Measurements from ENCODE around the gene RAPGEF1. TPM values are rescaled to one million over a fixed set of nuclear protein-coding genes. Genes with fewer than 3 reads are reported as not detected.

The RAPGEF1 gene
- total and polyA plus RNA-seq, 2 of the 13 experiments (the other 11 are each of a cell fraction or from before 2014, with no cell fraction given) = 21.2 to 38.9 TPM

DNA sequence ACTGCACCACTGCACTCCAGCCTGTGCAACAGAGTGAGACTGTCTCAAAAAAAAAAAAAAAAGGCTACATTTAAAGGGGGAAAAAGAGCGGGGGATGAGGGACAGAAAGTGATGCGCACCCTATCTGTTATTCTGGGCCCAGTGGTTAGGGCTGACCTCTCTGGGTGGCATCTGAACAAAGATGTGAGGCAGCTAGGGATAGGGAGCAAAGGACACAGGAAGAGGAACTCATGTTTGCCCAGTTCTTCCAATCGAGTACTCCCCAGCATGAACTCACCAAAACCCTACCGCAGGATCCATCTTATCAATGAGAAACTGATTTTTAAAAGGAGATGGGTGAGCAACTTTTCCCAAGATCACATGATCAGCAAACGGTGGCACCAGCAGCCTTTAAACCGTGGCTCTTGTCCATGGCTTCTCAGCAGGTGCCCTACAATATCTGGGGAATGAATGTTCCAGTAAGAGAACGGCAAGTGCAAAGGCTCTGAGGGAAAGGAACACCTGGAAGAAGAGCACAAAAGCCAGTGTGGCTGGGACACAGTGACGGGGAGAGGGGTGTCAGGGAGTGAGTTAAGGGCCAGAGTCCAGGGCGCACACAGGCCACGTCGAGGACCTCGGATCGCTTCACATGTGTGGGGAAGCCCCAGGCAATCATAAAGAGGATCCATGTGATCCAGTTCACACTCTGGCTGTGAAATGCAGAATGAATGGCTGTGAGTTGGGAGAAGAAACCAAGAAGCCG lies 22.0 kb downstream of the RAPGEF1 start (continued):
- TF ChIP-seq MNT (IDR thresholded peaks at IDR 0.05) (no peak), ZBTB33 (CRISPR knock-in tag; IDR thresholded peaks at IDR 0.05) (peak; percentile 89), ZNF292 (CRISPR knock-in tag; IDR thresholded peaks at IDR 0.05; ENCODE audit: borderline replicate concordance, low read depth) (peak; percentile 16; the same call in 1 of the 2 replicates), ZNF800 (CRISPR knock-in tag; IDR thresholded peaks at IDR 0.05) (no peak), ZFX (CRISPR knock-in tag; IDR thresholded peaks at IDR 0.05; ENCODE audit: low read depth) (peak; percentile 16; the same call in 1 of the 2 replicates), ZBTB38 (CRISPR knock-in tag; IDR thresholded peaks at IDR 0.05) (peak; percentile 94), ZNF761 (CRISPR knock-in tag; conservative IDR thresholded peaks at IDR 0.05) (no peak), GABPA (IDR thresholded peaks at IDR 0.05; ENCODE audit: low read depth, low read length) (no peak), GABPA (CRISPR knock-in tag; IDR thresholded peaks at IDR 0.05; ENCODE audit: low read depth) (peak; percentile 18; the same call in 1 of the 2 replicates), SPEN (CRISPR knock-in tag; IDR thresholded peaks at IDR 0.05; ENCODE audit: low read depth) (no peak), SP1 (IDR thresholded peaks at IDR 0.05) (no peak), SP1 (CRISPR knock-in tag; IDR thresholded peaks at IDR 0.05) (no peak), THAP11 (CRISPR knock-in tag; IDR thresholded peaks at IDR 0.05) (no peak), DZIP1 (CRISPR knock-in tag; IDR thresholded peaks at IDR 0.05) (no peak)
- TF ChIP-seq, protein P1, sequence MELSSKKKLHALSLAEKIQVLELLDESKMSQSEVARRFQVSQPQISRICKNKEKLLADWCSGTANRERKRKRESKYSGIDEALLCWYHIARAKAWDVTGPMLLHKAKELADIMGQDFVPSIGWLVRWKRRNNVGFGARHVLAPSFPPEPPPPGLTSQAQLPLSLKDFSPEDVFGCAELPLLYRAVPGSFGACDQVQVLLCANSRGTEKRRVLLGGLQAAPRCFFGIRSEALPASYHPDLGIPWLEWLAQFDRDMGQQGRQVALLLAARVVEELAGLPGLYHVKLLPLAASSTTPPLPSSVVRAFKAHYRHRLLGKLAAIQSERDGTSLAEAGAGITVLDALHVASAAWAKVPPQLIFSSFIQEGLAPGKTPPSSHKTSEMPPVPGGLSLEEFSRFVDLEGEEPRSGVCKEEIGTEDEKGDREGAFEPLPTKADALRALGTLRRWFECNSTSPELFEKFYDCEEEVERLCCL (CRISPR knock-in tag; IDR thresholded peaks at IDR 0.05; ENCODE audit: borderline replicate concordance) = no peak
- TF ChIP-seq, protein P2, sequence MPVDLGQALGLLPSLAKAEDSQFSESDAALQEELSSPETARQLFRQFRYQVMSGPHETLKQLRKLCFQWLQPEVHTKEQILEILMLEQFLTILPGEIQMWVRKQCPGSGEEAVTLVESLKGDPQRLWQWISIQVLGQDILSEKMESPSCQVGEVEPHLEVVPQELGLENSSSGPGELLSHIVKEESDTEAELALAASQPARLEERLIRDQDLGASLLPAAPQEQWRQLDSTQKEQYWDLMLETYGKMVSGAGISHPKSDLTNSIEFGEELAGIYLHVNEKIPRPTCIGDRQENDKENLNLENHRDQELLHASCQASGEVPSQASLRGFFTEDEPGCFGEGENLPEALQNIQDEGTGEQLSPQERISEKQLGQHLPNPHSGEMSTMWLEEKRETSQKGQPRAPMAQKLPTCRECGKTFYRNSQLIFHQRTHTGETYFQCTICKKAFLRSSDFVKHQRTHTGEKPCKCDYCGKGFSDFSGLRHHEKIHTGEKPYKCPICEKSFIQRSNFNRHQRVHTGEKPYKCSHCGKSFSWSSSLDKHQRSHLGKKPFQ (CRISPR knock-in tag; IDR thresholded peaks at IDR 0.05; ENCODE audit: insufficient replicate concordance) = peak; percentile 63
